GM21360 (cell line): ENCODE results near the gene CDR2L.
"Not testable (repeated sequence)": the region's sequence is repeated elsewhere in the genome, so short reads cannot be mapped to it uniquely, and the experiment has no call there.

ENCODE experiments used
- ATAC-seq: cut with Tn5 transposase; IDR thresholded peaks from one replicate; pipeline ENCODE4 v1.9.1; 2021; ENCODE audit warnings: mild to moderate bottlenecking, moderate library complexity; ENCODE audit not compliant: unreplicated experiment

CDR2L gene

GRCh38 chr17:74959826-74960515, 27.5 kb upstream of the CDR2L start:
- ATAC-seq, result no peak

DNA sequence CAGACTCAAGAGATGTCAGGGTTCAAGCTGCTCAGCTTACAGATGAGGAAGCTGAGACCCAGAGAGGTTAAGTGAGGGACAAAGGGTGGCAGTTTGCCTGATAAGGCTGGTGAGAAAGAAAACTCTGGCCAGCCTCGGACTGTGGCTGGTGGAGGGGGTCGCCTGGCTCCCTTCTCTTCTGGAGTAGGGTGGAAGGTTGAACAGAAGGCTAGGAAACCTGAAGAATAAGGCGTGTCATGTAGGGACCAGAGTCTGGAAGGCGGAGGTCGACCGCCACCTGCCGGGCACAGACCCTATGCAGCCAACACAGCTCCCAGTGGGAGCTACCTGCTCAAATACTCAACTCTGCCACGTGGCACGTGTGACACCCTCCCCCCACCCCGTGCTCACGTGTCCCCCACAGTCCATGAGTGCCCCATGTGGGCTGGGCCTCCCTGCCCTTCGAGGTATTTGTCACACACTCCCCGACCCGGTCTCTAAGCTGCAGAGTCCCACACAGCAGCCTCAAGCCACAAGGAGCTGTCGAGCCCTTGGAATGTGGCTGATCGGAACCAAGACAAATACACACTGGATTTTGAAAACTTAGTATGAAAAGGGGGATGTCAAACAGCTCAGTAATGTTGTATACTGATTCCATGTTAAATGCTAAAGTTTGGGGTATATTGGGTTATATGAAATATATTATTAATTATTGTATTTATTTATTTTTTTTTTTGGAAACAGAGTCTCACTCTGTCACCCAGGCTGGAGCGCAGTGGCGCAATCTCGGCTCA, 26.7 kb upstream of the CDR2L start:
- no peak for ATAC-seq

- no peak for ATAC-seq
Measured at GRCh38 chr17:74961657-74962350, 25.6 kb upstream of the CDR2L start.

DNA sequence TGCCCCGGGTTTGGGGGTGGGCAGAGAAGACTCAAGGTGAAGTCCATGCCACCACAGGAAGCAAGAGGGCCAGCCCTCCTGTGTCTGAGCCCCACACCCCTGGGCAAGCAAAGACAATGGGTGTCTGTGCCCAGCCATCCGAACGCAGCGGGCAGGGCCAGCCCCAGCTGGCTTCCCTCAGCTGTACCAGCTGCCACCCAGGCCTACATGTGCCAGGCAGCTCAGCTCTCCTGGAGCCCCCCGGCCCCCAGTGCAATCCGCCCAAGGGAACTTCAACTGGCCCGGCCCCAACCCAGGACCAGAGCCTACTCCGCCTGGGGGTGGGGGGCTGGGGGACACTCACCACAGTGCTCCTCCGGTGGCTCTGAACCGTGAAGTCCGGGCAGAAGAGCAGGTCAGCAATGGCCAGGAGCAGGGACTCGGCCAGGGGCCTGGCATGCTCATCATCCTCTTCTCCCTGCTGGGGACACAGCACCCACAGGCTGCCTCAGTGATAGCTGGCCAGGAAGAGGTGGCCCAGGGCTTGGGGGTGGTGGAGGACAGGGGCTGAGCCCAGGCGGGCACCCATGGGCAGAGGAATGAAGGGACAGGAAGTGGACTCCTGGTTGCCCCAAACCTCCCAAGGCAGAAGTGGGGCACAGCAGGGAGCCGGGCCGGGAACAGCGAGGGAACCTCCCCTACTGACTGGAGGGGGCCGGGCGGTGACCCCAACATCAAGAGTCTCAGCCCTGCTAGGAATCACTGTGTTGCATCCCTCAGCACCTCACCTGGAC, 24.6 kb upstream of the CDR2L start:
- no peak for ATAC-seq

DNA sequence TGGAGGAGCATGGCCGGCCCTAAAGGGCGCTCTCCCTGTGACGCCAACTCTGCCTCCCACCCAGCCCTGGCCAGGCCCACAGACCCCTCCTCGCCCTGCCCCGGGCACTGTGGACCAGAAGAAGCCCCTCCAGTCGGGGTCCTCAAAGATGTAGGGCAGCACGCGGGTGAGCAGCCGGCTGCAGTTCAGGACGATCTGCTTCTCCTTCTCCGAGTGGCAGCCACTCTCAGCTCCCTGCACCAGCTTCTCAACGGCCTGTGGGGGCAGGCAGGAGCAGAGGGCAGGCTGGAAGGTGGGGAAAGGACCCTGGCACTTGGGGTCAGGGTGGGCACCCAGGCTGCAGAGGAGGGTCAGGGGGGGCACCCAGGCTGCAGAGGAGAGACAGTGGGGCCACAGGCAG, 23.8 kb upstream of the CDR2L start:
- no peak for ATAC-seq

DNA sequence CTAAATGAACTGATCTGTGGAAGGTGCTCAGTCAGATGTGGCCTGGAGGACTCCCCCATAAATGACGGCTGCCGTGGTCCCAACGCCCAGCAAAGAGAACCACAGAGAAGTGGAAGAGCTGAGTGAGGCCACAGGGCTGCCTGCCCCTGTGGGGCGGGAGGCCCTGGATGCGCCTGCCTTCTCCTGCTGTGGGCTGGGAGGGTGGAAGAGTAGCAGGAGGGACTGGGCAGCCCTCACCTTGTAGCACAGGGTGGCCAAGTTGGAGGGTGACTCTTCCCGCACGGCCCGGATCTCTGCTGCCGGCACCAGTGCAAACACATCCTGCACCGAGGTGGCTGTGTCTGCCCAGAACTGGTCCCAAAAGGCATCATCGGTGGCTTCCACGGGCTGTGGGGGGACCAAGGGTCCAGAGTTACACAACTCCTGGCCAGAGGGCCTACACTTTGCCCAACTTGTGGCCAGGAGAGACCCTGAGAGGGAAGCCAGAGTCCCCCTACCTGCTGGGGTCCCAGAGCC, 23.1 kb upstream of the CDR2L start:
- no peak for ATAC-seq

DNA sequence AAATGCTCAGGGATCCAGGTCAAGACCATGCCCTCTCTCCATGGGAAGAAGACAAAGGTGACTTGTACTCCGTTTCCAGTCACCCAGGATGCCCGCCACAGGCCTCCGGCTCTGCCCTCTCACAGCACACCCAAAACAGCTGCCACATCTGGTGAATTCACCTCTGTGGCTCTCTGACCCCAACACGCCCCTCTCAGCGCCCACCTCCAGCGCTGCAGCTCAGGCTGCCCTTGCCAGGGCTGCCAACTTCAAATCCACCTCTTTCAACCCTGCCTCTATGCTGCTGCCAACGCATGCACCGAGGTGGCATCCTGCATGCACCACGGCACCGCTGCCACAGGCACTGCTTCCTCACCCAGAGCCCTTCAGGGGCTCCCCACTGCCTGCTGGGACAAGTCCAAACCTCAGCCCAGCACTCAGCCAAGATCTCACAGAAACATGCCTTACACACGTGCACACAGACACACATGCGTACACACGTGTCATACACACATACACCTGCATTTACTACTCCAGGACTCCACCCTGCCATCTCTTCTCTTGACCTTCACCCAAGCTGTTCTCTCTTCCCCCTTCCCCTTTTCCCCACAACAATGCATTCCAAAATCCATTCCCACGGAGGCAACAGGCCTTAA, 22.3 kb upstream of the CDR2L start:
- no peak for ATAC-seq

DNA sequence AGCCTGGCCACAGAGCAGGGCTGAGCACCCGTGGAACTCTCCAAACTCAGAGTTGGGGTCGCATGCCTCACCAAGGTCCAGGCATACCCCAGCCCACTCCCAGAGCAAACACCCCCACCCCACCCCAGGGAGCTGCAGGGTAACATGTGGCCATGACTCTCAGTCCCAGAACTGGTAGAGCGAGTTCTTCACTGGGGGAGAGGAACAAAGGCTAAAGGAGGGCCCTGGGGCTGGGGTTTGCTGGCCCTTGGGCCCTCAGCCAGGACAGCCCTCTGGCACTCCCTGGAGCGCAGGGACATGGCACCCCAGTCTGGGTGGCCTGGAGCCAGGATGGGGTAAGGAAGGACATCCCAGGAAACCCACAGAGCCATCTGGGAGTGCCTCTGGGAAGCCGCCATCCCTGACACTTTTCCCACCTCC, 19.1 kb upstream of the CDR2L start:
- no peak for ATAC-seq

GRCh38 chr17:74969501-74969900, 17.9 kb upstream of the CDR2L start:
- ATAC-seq, result not testable (repeated sequence)

- ATAC-seq, result no peak
Measured at GRCh38 chr17:74970395-74970794, 17.0 kb upstream of the CDR2L start.

GRCh38 chr17:74971069-74971841, 16.2 kb upstream of the CDR2L start:
- ATAC-seq, result no peak

- no peak for ATAC-seq
Measured at GRCh38 chr17:74971842-74972106, 15.7 kb upstream of the CDR2L start.

GRCh38 chr17:74972107-74972972, 15.1 kb upstream of the CDR2L start, which contains the start of gene HID1:
Gene HID1, minus strand, starts transcription at chr17:74972759. Its CDS starts 103 bp downstream, at chr17:74972656.
- ATAC-seq, result no peak

GRCh38 chr17:74972973-74973328, 14.5 kb upstream of the CDR2L start:
- ATAC-seq, result no peak

DNA sequence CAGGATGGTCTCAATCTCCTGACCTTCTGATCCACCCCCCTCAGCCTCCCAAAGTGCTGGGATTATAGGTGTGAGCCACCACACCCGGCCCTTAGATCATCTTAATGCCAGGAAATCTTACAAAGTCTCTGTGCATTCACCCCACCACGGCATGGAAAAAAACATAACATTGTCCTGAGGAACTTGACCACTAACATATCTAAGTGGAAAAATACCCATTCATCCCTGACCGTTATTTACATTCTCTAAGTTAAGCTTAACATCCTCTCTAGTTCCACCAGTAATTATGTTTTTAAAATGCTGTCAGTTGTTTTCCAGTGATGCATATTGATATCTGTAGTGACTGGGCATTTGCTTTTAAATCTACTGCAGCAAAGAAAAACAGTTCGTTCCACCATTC, 11.5 kb upstream of the CDR2L start:
- ATAC-seq, result no peak

DNA sequence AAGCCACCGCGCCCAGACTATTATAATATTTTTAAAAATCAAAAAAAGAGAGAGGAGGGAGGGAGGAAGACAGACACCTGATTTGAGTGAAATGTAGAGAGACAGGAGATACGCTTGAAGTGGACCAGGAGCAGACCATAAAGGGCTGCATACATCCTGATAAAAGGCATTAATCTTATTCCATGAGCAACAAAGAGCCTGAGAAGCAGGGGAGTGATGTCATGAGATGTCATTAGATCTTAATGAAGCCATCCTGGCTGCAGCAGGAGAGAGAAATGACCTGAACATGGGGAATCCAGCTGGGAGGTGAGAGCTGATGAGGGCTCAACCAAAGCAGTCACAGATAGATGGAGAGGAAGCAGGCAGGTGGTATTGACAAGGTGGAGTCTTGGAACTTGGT, 9.6 kb upstream of the CDR2L start:
- no peak for ATAC-seq

DNA sequence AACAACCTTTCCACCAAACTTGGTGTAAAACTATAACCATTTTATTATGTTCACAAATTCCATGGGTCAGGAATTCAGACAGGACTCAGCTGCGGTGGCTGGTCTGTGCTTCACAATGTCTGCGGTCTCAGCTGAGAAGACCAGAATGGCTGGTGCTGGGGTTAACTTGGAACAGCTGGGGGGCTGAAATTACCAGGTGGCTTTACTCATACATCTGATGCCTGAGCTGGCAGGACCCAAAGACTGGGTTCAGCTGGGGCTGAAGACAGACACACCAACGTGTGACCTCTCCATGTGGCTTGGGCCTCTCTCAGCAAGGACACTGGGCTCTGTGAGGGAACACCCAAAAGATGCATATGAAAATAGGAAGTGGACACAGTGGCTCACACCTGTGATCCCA, 9.2 kb upstream of the CDR2L start:
- ATAC-seq, result no peak

- ATAC-seq, result no peak
Measured at GRCh38 chr17:74979408-74980146, 7.9 kb upstream of the CDR2L start.
